Measurements from ENCODE around the gene SPTAN1. TPM values are rescaled to one million over a fixed set of nuclear protein-coding genes. Genes with fewer than 3 reads are reported as not detected.

Gene SPTAN1
- polyA plus RNA-seq, 1 donor from 2014 or later = 287 TPM

GRCh38 chr9:128621730-128622455 lies 69.5 kb downstream of the SPTAN1 start:
- Histone ChIP-seq H4K20me1 (ENCODE audit: insufficient read depth) (no peaks in the 10 kb centered on the region), H3K4me3 (ENCODE audit: low read length) (no peak overlapping the region), H3K27ac (ENCODE audit: low read length) (no peak overlapping the region), H2AFZ (ENCODE audit: low read depth, low read length) (no peak overlapping the region), H3K9me2 (ENCODE audit: insufficient read depth, low read length) (no peaks in the 10 kb centered on the region), H3K9me3 (ENCODE audit: low read length) (no peaks in the 10 kb centered on the region), H3K4me2 (ENCODE audit: low read length) (no peak overlapping the region), H3K79me2 (replicated peaks; ENCODE audit: insufficient read depth, low read length) (no peaks in the 10 kb centered on the region), H3K36me3 (ENCODE audit: insufficient read depth, low read length) (peaks cover 5% of the 10 kb centered on the region), H3K9ac (ENCODE audit: low read length) (no peak overlapping the region), H3F3A (ENCODE audit: insufficient read depth, low read length, poor library complexity, severe bottlenecking) (no peaks in the 10 kb centered on the region), H3K27me3 (ENCODE audit: insufficient read depth, low read depth, low read length) (no peaks in the 10 kb centered on the region)
- TF ChIP-seq TAF1 (IDR thresholded peaks at IDR 0.05; ENCODE audit: low read depth) = no peak
- TF ChIP-seq MXI1 (conservative IDR thresholded peaks at IDR 0.05; ENCODE audit: poor library complexity, severe bottlenecking) = no peak
- no peak for TF ChIP-seq CTCF (IDR thresholded peaks at IDR 0.05; ENCODE audit: poor library complexity, severe bottlenecking)
- TF ChIP-seq EZH2 (IDR thresholded peaks at IDR 0.05; ENCODE audit: borderline replicate concordance, insufficient read depth, low read length, poor library complexity, severe bottlenecking) = no peak
- TF ChIP-seq POLR2AphosphoS5 (IDR thresholded peaks at IDR 0.05) = no peak
- no peak for TF ChIP-seq EP300 (conservative IDR thresholded peaks at IDR 0.05; ENCODE audit: poor library complexity, severe bottlenecking)
- TF ChIP-seq SMC3 (conservative IDR thresholded peaks at IDR 0.05; ENCODE audit: poor library complexity) = no peak
- no peak for TF ChIP-seq RAD21 (conservative IDR thresholded peaks at IDR 0.05)
- TF ChIP-seq REST (IDR thresholded peaks at IDR 0.05; ENCODE audit: borderline replicate concordance) = no peak

GRCh38 chr9:128624566-128624965 lies 72.2 kb downstream of the SPTAN1 start:
- TF ChIP-seq RAD21 (conservative IDR thresholded peaks at IDR 0.05) (no peak), EP300 (conservative IDR thresholded peaks at IDR 0.05; ENCODE audit: poor library complexity, severe bottlenecking) (no peak), REST (IDR thresholded peaks at IDR 0.05; ENCODE audit: borderline replicate concordance) (no peak), CTCF (IDR thresholded peaks at IDR 0.05; ENCODE audit: poor library complexity, severe bottlenecking) (no peak), MXI1 (conservative IDR thresholded peaks at IDR 0.05; ENCODE audit: poor library complexity, severe bottlenecking) (no peak), EZH2 (IDR thresholded peaks at IDR 0.05; ENCODE audit: borderline replicate concordance, insufficient read depth, low read length, poor library complexity, severe bottlenecking) (no peak), SMC3 (conservative IDR thresholded peaks at IDR 0.05; ENCODE audit: poor library complexity) (no peak), POLR2AphosphoS5 (IDR thresholded peaks at IDR 0.05) (no peak), TAF1 (IDR thresholded peaks at IDR 0.05; ENCODE audit: low read depth) (no peak)
- H3K4me3 ChIP-seq (ENCODE audit: low read length) = no peak overlapping the region
- no peaks in the 10 kb centered on the region for H3K9me2 ChIP-seq (ENCODE audit: insufficient read depth, low read length)
- no peaks in the 10 kb centered on the region for H3K79me2 ChIP-seq (replicated peaks; ENCODE audit: insufficient read depth, low read length)
- no peak overlapping the region for H2AFZ ChIP-seq (ENCODE audit: low read depth, low read length)
- H3K4me2 ChIP-seq (ENCODE audit: low read length) = no peak overlapping the region
- H3K9me3 ChIP-seq (ENCODE audit: low read length) = no peaks in the 10 kb centered on the region
- H3K27ac ChIP-seq (ENCODE audit: low read length) = no peak overlapping the region
- H3K9ac ChIP-seq (ENCODE audit: low read length) = no peak overlapping the region
- H4K20me1 ChIP-seq (ENCODE audit: insufficient read depth) = no peaks in the 10 kb centered on the region
- peaks cover 11% of the 10 kb centered on the region for H3K36me3 ChIP-seq (ENCODE audit: insufficient read depth, low read length)
- no peaks in the 10 kb centered on the region for H3F3A ChIP-seq (ENCODE audit: insufficient read depth, low read length, poor library complexity, severe bottlenecking)
- H3K27me3 ChIP-seq (ENCODE audit: insufficient read depth, low read depth, low read length) = no peaks in the 10 kb centered on the region
